K562 (cell line): ENCODE results near the gene SLAMF6. TPM values are rescaled to one million over a fixed set of nuclear protein-coding genes. Genes with fewer than 3 reads are reported as not detected.

Source experiments
- CBX5 ChIP-seq: IDR thresholded peaks from 2 replicates; pipeline ENCODE4 v1.6.1; 2014; ENCODE audit warnings: low read depth, borderline replicate concordance
- CCAR2 ChIP-seq: fragments of 200-400 bp; formaldehyde crosslinking; IDR thresholded peaks from 2 replicates; pipeline ENCODE4 v1.6.1; 2017; ENCODE audit warnings: mild to moderate bottlenecking, low read depth, low read length
- CXXC5 ChIP-seq: fragments of 250-450 bp; sonication (Bioruptor Pico); IDR thresholded peaks from 2 replicates; pipeline ENCODE4 v1.8.0; 2022; ENCODE audit warnings: inconsistent platforms, mild to moderate bottlenecking, moderate library complexity
- DNMT1 ChIP-seq: fragments of 450-650 bp; IDR thresholded peaks from 2 replicates; pipeline ENCODE4 v1.6.1; 2016; ENCODE audit warnings: antibody characterized with exemption, mild to moderate bottlenecking
- ELF1 ChIP-seq: fragments of 200-800 bp; sonication (Bioruptor generic); IDR thresholded peaks from 2 replicates; pipeline ENCODE4 v1.6.1; 2016; ENCODE audit warnings: missing genetic modification characterization, missing compliant biosample characterization
- ELF2 ChIP-seq: fragments of 250-450 bp; sonication (Bioruptor Pico); IDR thresholded peaks from 2 replicates; pipeline ENCODE4 v1.5.0; 2021; ENCODE audit warnings: mild to moderate bottlenecking
- ETV1 ChIP-seq: fragments of 450-650 bp; conservative IDR thresholded peaks from 2 replicates; pipeline ENCODE4 v1.6.1; 2016; ENCODE audit warnings: missing genetic modification characterization, control low read depth, low read depth, missing compliant biosample characterization
- EWSR1 ChIP-seq: fragments of 450-650 bp; IDR thresholded peaks from 2 replicates; pipeline ENCODE4 v1.6.1; 2018; ENCODE audit warnings: borderline replicate concordance, mild to moderate bottlenecking, low read depth, moderate library complexity; ENCODE audit not compliant: partially characterized antibody
- FOXJ2 ChIP-seq: fragments of 200-800 bp; sonication (Bioruptor generic); IDR thresholded peaks from 2 replicates; pipeline ENCODE4 v1.6.1; 2016; ENCODE audit warnings: missing genetic modification characterization, missing compliant biosample characterization
- JUNB ChIP-seq: fragments of 450-650 bp; formaldehyde crosslinking; conservative IDR thresholded peaks from 2 replicates; pipeline ENCODE4 v1.4.0; 2020; ENCODE audit warnings: mild to moderate bottlenecking
- L3MBTL2 ChIP-seq: fragments of 450-650 bp; IDR thresholded peaks from 2 replicates; pipeline ENCODE4 v1.6.1; 2016; ENCODE audit warnings: mild to moderate bottlenecking, moderate library complexity
- MECOM ChIP-seq: fragments of 250-450 bp; sonication (Bioruptor Pico); IDR thresholded peaks from 2 replicates; pipeline ENCODE4 v1.8.0; 2022; ENCODE audit warnings: inconsistent platforms
- MTA3 ChIP-seq: fragments of 450-650 bp; formaldehyde crosslinking; IDR thresholded peaks from 2 replicates; pipeline ENCODE4 v1.6.1; 2017; ENCODE audit warnings: mild to moderate bottlenecking, borderline replicate concordance
- NFE2L1 ChIP-seq: fragments of 450-650 bp; IDR thresholded peaks from 2 replicates; pipeline ENCODE4 v1.6.1; 2016; ENCODE audit warnings: missing genetic modification characterization, low read depth, mild to moderate bottlenecking, missing compliant biosample characterization, moderate library complexity, borderline replicate concordance
- PTTG1 ChIP-seq: fragments of 450-650 bp; IDR thresholded peaks from 2 replicates; pipeline ENCODE4 v1.6.1; 2016; ENCODE audit warnings: low read depth, mild to moderate bottlenecking, missing genetic modification characterization, missing compliant biosample characterization
- PURB ChIP-seq: sonication (generic); formaldehyde crosslinking; IDR thresholded peaks from 2 replicates; pipeline ENCODE4 v1.9.0; 2021; ENCODE audit warnings: low read depth, mild to moderate bottlenecking, missing genetic modification reagents
- SNIP1 ChIP-seq: fragments of 450-650 bp; IDR thresholded peaks from 2 replicates; pipeline ENCODE4 v1.7.1; 2017; ENCODE audit warnings: low read depth, mild to moderate bottlenecking
- ZNF644 ChIP-seq: fragments of 200-800 bp; sonication (Bioruptor generic); IDR thresholded peaks from 2 replicates; pipeline ENCODE4 v1.6.1; 2016; ENCODE audit warnings: low read depth, missing genetic modification characterization, missing compliant biosample characterization
- ZNF76 ChIP-seq: fragments of 250-450 bp; sonication (Bioruptor Pico); IDR thresholded peaks from 2 replicates; pipeline ENCODE4 v1.4.0; 2020; ENCODE audit warnings: mild to moderate bottlenecking, moderate library complexity, borderline replicate concordance
- polyA plus RNA-seq, 8 experiments: library from polyadenylated mRNA; depleted of rRNA in 4 of 8; stranded (reverse) in 5 of 8; unstranded in 3 of 8; fragments of >200 nt; fragmentation: Nextera tagmentation in 2 of 8; fragmentation: Illumina TruSeq in 1 of 8; extraction: Ambion mirVana in 2 of 8; extraction: Trizol in 1 of 8; gene quantifications; 2 replicates each; pipeline versions ENCODE4 v1.2.1 to v1.2.3, GENCODE V29; 2011 to 2014; ENCODE audit warnings: inconsistent platforms in 1 of 8, missing spikeins in 1 of 8
- total RNA-seq, 7 experiments: library from RNA; depleted of rRNA in 6 of 7; stranded (reverse); fragments of >200 nt in 6 of 7; fragmentation: Illumina TruSeq in 2 of 7; extraction: Trizol in 2 of 7; gene quantifications; 2 replicates each; pipeline versions ENCODE4 v1.2.1 to v1.2.3, GENCODE V29; 2011 to 2021; ENCODE audit warnings: low replicate concordance in 1 of 7
- TF ChIP-seq, protein P1 (sequence below), 3 experiments: IDR thresholded peaks in 2 of 3; conservative IDR thresholded peaks in 1 of 3; 2 replicates each; pipeline ENCODE4 v1.5.1; 2011 to 2012; ENCODE audit warnings: low read length in 3 of 3, mild to moderate bottlenecking in 3 of 3, control low read depth in 2 of 3, improper control_type of control experiment in 1 of 3, inconsistent platforms in 1 of 3, low read depth in 1 of 3, mixed read lengths in 1 of 3, moderate library complexity in 1 of 3; ENCODE audit not compliant: insufficient read depth in 2 of 3
- TF ChIP-seq, protein P2 (sequence below): fragments of 450-650 bp; IDR thresholded peaks from 2 replicates; pipeline ENCODE4 v1.6.1; 2016; ENCODE audit warnings: low read depth, mild to moderate bottlenecking, moderate library complexity
- TF ChIP-seq, protein P3 (sequence below): fragments of 250-450 bp; sonication (Bioruptor Pico); IDR thresholded peaks from 2 replicates; pipeline ENCODE4 v1.5.0; 2021; ENCODE audit warnings: mild to moderate bottlenecking, borderline replicate concordance
- TF ChIP-seq, protein P4 (sequence below): fragments of 450-650 bp; IDR thresholded peaks from 2 replicates; pipeline ENCODE4 v1.6.1; 2018; ENCODE audit warnings: mild to moderate bottlenecking, low read depth; ENCODE audit not compliant: partially characterized antibody

The SLAMF6 gene
- total and polyA plus RNA-seq, 9 of the 15 experiments (the other 6 are each of a cell fraction or from before 2014, with no cell fraction given) = 0.56 to 4.8 (median 1.1) TPM

DNA sequence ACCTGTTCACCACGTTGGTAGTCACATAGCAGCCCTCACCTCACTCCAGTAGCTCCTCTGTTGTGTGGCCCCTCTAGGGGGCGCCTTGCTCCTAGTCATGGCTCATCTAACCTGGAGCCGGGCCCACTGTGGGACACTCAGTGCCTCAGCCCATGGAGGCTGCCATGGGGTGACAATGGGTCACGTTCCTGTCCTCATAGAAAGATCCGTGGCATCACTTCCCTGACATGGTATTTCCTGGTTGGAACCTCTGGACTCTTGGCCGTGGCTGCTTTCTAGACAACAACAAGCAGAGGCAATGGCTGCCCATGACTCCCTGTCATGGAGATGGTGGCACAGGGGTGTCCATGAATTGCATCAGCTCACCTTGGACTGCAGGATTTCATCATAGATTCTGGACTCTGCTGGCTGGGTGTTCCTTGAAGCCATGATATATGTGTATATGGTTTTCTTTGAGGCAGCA is 27.5 kb upstream of the SLAMF6 start (continued):
- TF ChIP-seq NFE2L1 (tag) (no peak), ZNF644 (no peak; the same call in 1 of the 2 replicates), ZNF76 (CRISPR knock-in tag) (peak; percentile 20; the same call in 1 of the 2 replicates), CCAR2 (no peak), ELF1 (tag) (no peak), EWSR1 (no peak), MTA3 (no peak), FOXJ2 (tag) (0 out of 2 replicates have a peak, but pooled peaks have one; percentile 22), CBX5 (no peak), PTTG1 (tag) (peak; percentile 68; the same call in 1 of the 2 replicates), DNMT1 (no peak), JUNB (CRISPR knock-in tag) (no peak), PURB (no peak), ELF2 (CRISPR knock-in tag) (no peak), CXXC5 (CRISPR knock-in tag) (peak; percentile 86), ETV1 (tag) (0 out of 2 replicates have a peak, but pooled peaks have one; percentile 36), SNIP1 (no peak), MECOM (peak; percentile 40; the same call in 1 of the 2 replicates), L3MBTL2 (no peak; the same call in none of the 2 replicates)
- TF ChIP-seq, protein P1, sequence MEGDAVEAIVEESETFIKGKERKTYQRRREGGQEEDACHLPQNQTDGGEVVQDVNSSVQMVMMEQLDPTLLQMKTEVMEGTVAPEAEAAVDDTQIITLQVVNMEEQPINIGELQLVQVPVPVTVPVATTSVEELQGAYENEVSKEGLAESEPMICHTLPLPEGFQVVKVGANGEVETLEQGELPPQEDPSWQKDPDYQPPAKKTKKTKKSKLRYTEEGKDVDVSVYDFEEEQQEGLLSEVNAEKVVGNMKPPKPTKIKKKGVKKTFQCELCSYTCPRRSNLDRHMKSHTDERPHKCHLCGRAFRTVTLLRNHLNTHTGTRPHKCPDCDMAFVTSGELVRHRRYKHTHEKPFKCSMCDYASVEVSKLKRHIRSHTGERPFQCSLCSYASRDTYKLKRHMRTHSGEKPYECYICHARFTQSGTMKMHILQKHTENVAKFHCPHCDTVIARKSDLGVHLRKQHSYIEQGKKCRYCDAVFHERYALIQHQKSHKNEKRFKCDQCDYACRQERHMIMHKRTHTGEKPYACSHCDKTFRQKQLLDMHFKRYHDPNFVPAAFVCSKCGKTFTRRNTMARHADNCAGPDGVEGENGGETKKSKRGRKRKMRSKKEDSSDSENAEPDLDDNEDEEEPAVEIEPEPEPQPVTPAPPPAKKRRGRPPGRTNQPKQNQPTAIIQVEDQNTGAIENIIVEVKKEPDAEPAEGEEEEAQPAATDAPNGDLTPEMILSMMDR (IDR thresholded peaks at IDR 0.05 in 2 of 3, conservative IDR thresholded peaks at IDR 0.05 in 1 of 3; ENCODE audit: insufficient read depth in 2 of 3, low read depth in 1 of 3, low read length in 3 of 3) = peak; percentile 44 to 47 (median 44); a peak in 4 of 6 replicates
- TF ChIP-seq, protein P2, sequence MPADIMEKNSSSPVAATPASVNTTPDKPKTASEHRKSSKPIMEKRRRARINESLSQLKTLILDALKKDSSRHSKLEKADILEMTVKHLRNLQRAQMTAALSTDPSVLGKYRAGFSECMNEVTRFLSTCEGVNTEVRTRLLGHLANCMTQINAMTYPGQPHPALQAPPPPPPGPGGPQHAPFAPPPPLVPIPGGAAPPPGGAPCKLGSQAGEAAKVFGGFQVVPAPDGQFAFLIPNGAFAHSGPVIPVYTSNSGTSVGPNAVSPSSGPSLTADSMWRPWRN = no peak
- TF ChIP-seq, protein P3, sequence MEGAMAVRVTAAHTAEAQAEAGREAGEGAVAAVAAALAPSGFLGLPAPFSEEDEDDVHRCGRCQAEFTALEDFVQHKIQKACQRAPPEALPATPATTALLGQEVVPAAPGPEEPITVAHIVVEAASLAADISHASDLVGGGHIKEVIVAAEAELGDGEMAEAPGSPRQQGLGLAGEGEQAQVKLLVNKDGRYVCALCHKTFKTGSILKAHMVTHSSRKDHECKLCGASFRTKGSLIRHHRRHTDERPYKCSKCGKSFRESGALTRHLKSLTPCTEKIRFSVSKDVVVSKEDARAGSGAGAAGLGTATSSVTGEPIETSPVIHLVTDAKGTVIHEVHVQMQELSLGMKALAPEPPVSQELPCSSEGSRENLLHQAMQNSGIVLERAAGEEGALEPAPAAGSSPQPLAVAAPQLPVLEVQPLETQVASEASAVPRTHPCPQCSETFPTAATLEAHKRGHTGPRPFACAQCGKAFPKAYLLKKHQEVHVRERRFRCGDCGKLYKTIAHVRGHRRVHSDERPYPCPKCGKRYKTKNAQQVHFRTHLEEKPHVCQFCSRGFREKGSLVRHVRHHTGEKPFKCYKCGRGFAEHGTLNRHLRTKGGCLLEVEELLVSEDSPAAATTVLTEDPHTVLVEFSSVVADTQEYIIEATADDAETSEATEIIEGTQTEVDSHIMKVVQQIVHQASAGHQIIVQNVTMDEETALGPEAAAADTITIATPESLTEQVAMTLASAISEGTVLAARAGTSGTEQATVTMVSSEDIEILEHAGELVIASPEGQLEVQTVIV (CRISPR knock-in tag) = no peak
- TF ChIP-seq, protein P4, sequence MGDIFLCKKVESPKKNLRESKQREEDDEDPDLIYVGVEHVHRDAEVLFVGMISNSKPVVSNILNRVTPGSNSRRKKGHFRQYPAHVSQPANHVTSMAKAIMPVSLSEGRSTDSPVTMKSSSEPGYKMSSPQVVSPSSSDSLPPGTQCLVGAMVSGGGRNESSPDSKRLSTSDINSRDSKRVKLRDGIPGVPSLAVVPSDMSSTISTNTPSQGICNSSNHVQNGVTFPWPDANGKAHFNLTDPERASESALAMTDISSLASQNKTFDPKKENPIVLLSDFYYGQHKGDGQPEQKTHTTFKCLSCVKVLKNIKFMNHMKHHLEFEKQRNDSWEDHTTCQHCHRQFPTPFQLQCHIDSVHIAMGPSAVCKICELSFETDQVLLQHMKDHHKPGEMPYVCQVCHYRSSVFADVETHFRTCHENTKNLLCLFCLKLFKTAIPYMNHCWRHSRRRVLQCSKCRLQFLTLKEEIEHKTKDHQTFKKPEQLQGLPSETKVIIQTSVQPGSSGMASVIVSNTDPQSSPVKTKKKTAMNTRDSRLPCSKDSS = no peak
